Left renal pelvis (tissue), 4 donors: Measurements from ENCODE around the gene ZNF581. TPM values are rescaled to one million over a fixed set of nuclear protein-coding genes. Genes with fewer than 3 reads are reported as not detected.

Experiments
- DNase-seq, 4 donors: peaks; one replicate each; pipeline ENCODE4 v3.0.0-alpha.2; 2013; ENCODE audit warnings: low read depth in 4 of 4, low spot score in 3 of 4
- polyA plus RNA-seq, 4 donors: library from polyadenylated mRNA; unstranded; fragments of 120-200 nt; gene quantifications; one replicate each; pipeline ENCODE4 v1.2.1, GENCODE V29; 2013; ENCODE audit not compliant: insufficient read length in 4 of 4

Gene ZNF581
- polyA plus RNA-seq, 4 donors = 19.1 to 32.4 (median 23.7) TPM

- DNase-seq = no peak
These were observed 47.5 kb downstream of the ZNF581 start for GRCh38 chr19:55690769-55691545.

- DNase-seq = no peak
These were observed 48.4 kb downstream of the ZNF581 start for GRCh38 chr19:55691561-55692481.

GRCh38 chr19:55692681-55693081 is 49.2 kb downstream of the ZNF581 start:
- no peak for DNase-seq

- no peak for DNase-seq
These were observed 50.0 kb downstream of the ZNF581 start for GRCh38 chr19:55693336-55693974.

- no peak for DNase-seq
These were observed 50.8 kb downstream of the ZNF581 start for GRCh38 chr19:55694241-55694655.

- no peak for DNase-seq
These were observed 51.4 kb downstream of the ZNF581 start for GRCh38 chr19:55694656-55695491.

Other genes starting within 250 kb of the ZNF581 start
- gene UBE2S, start 235.9 kb upstream of the ZNF581 start, polyA plus RNA-seq = 10 to 100 TPM; 42.3 to 56.0 (median 48.8) TPM
- gene SHISA7, start 200.3 kb upstream of the ZNF581 start, polyA plus RNA-seq = under 1 TPM; 0.13 to 0.33 (median 0.22) TPM
- gene ISOC2, start 182.0 kb upstream of the ZNF581 start, polyA plus RNA-seq = 10 to 100 TPM; 30.2 to 52.6 (median 33.0) TPM
- not detected for gene C19orf85, start 178.9 kb upstream of the ZNF581 start, polyA plus RNA-seq
- gene ZNF628, start 167.0 kb upstream of the ZNF581 start, polyA plus RNA-seq = 1 to 10 TPM; 2.1 to 5.3 (median 3.2) TPM
- 10 to 100 TPM; 31.4 to 56.7 (median 46.4) TPM for gene NAT14, start 158.5 kb upstream of the ZNF581 start, polyA plus RNA-seq
- 1 to 10 TPM; 1.9 to 7.0 (median 3.1) TPM for gene SSC5D, start 155.2 kb upstream of the ZNF581 start, polyA plus RNA-seq
- under 1 TPM; 0.36 to 0.96 (median 0.80) TPM for gene SBK2, start 106.5 kb upstream of the ZNF581 start, polyA plus RNA-seq
- gene SBK3, start 98.1 kb upstream of the ZNF581 start, polyA plus RNA-seq = under 1 TPM in 1 of 4 donors, not detected in 3; 0.15 TPM
- 10 to 100 TPM; 12.8 to 22.2 (median 14.1) TPM for gene ZNF579, start 62.8 kb upstream of the ZNF581 start, polyA plus RNA-seq
- 10 to 100 TPM; 19.0 to 24.4 (median 19.7) TPM for gene FIZ1, start 44.1 kb upstream of the ZNF581 start, polyA plus RNA-seq
- 10 to 100 TPM in 1 of 4 donors, 1 to 10 TPM in 3; 4.6 to 13.3 (median 6.7) TPM for gene ZNF524, start 43.4 kb upstream of the ZNF581 start, polyA plus RNA-seq
- gene ZNF865, start 38.0 kb upstream of the ZNF581 start, polyA plus RNA-seq = 10 to 100 TPM in 1 of 4 donors, 1 to 10 TPM in 3; 6.8 to 13.0 (median 7.9) TPM
- gene ZNF784, start 19.1 kb upstream of the ZNF581 start, polyA plus RNA-seq = 10 to 100 TPM in 2 of 4 donors, 1 to 10 TPM in 2; 5.3 to 14.2 (median 9.9) TPM
- gene ZNF580, start 2.6 kb upstream of the ZNF581 start, polyA plus RNA-seq = 10 to 100 TPM; 36.3 to 63.9 (median 38.9) TPM
- gene CCDC106, start 4.6 kb downstream of the ZNF581 start, polyA plus RNA-seq = 10 to 100 TPM; 14.5 to 29.6 (median 19.3) TPM
- gene U2AF2, start 11.4 kb downstream of the ZNF581 start, polyA plus RNA-seq = 100 to 1,000 TPM; 146 to 227 (median 159) TPM
- gene EPN1, start 31.6 kb downstream of the ZNF581 start, polyA plus RNA-seq = 100 to 1,000 TPM in 2 of 4 donors, 10 to 100 TPM in 2; 66.6 to 152 (median 94.9) TPM
- under 1 TPM in 2 of 4 donors, not detected in 2; 0.04 to 0.10 TPM for gene NLRP9, start 94.8 kb downstream of the ZNF581 start, polyA plus RNA-seq
- not detected for gene RFPL4A, start 115.4 kb downstream of the ZNF581 start, polyA plus RNA-seq
- gene RFPL4AL1, start 125.5 kb downstream of the ZNF581 start, polyA plus RNA-seq = under 1 TPM in 2 of 4 donors, not detected in 2; 0.17 to 0.20 TPM
- gene NLRP11, start 188.3 kb downstream of the ZNF581 start, polyA plus RNA-seq = under 1 TPM in 3 of 4 donors, not detected in 1; 0.11 to 0.19 (median 0.15) TPM
- not detected for gene NLRP4, start 192.9 kb downstream of the ZNF581 start, polyA plus RNA-seq